ENCODE data around the gene PRKCE. TPM values are rescaled to one million over a fixed set of nuclear protein-coding genes. Genes with fewer than 3 reads are reported as not detected.

Gene PRKCE
- total and polyA plus RNA-seq, 2 donors (not counting 1 experiment from before 2014, with no cell fraction given) = 14.1 to 19.0 TPM

GRCh38 chr2:45670646-45671045, 19.2 kb downstream of the PRKCE start:
- Histone ChIP-seq H3K9me3 (ENCODE audit: control insufficient read depth, insufficient read depth, low read depth, low read length) (no peaks in the 10 kb centered on the region), H3K4me2 (ENCODE audit: extremely low read depth, insufficient read depth, low read length) (no peak overlapping the region), H3K9ac (ENCODE audit: insufficient read depth, low read length) (no peak overlapping the region), H3K27me3 (ENCODE audit: control insufficient read depth, insufficient read depth, low read length) (no peaks in the 10 kb centered on the region), H2AFZ (ENCODE audit: low read length) (no peak overlapping the region), H3K4me3 (replicated peaks in 1 of 4; ENCODE audit: control extremely low read depth in 1 of 4, insufficient read depth in 1 of 4, low read depth in 3 of 4, low read length in 4 of 4) (no peak overlapping the region), H3K4me1 (ENCODE audit: control insufficient read depth, extremely low read depth, insufficient read depth, low read length) (peaks cover 4% of the 10 kb centered on the region), H4K20me1 (ENCODE audit: control insufficient read depth, extremely low read depth, insufficient read depth, low read length) (peaks cover 1% of the 10 kb centered on the region), H3K27ac (ENCODE audit: insufficient read depth, low read length) (no peak overlapping the region), H3K36me3 (ENCODE audit: control insufficient read depth, insufficient read depth, low read length) (no peaks in the 10 kb centered on the region), H3K79me2 (ENCODE audit: control insufficient read depth, insufficient read depth, low read length) (no peaks in the 10 kb centered on the region)
- DNase-seq (ENCODE audit: low read depth in 2 of 2) = no peak
- no peak for TF ChIP-seq CTCF (conservative IDR thresholded peaks at IDR 0.05 in 1 of 2, IDR thresholded peaks at IDR 0.05 in 1 of 2; ENCODE audit: low read depth in 1 of 2, low read length in 2 of 2)
- no peak for TF ChIP-seq EZH2 (IDR thresholded peaks at IDR 0.05; ENCODE audit: low read length, missing control alignments)

GRCh38 chr2:45672138-45672537, 20.7 kb downstream of the PRKCE start:
- peaks cover 3% of the 10 kb centered on the region for H3K79me2 ChIP-seq (ENCODE audit: control insufficient read depth, insufficient read depth, low read length)
- no peak overlapping the region for H3K4me3 ChIP-seq (replicated peaks in 1 of 4; ENCODE audit: control extremely low read depth in 1 of 4, insufficient read depth in 1 of 4, low read depth in 3 of 4, low read length in 4 of 4)
- peaks cover 1% of the 10 kb centered on the region for H4K20me1 ChIP-seq (ENCODE audit: control insufficient read depth, extremely low read depth, insufficient read depth, low read length)
- TF ChIP-seq CTCF (conservative IDR thresholded peaks at IDR 0.05 in 1 of 2, IDR thresholded peaks at IDR 0.05 in 1 of 2; ENCODE audit: low read depth in 1 of 2, low read length in 2 of 2) (no peak), EZH2 (IDR thresholded peaks at IDR 0.05; ENCODE audit: low read length, missing control alignments) (no peak)
- no peak overlapping the region for H3K9ac ChIP-seq (ENCODE audit: insufficient read depth, low read length)
- no peak for DNase-seq (ENCODE audit: low read depth in 2 of 2)
- H3K27me3 ChIP-seq (ENCODE audit: control insufficient read depth, insufficient read depth, low read length) = no peaks in the 10 kb centered on the region
- H2AFZ ChIP-seq (ENCODE audit: low read length) = no peak overlapping the region
- no peaks in the 10 kb centered on the region for H3K9me3 ChIP-seq (ENCODE audit: control insufficient read depth, insufficient read depth, low read depth, low read length)
- H3K36me3 ChIP-seq (ENCODE audit: control insufficient read depth, insufficient read depth, low read length) = no peaks in the 10 kb centered on the region
- H3K4me2 ChIP-seq (ENCODE audit: extremely low read depth, insufficient read depth, low read length) = no peak overlapping the region
- no peak overlapping the region for H3K27ac ChIP-seq (ENCODE audit: insufficient read depth, low read length)
- H3K4me1 ChIP-seq (ENCODE audit: control insufficient read depth, extremely low read depth, insufficient read depth, low read length) = peaks cover 7% of the 10 kb centered on the region

GRCh38 chr2:45674035-45674816, 22.8 kb downstream of the PRKCE start:
- Histone ChIP-seq H3K27me3 (ENCODE audit: control insufficient read depth, insufficient read depth, low read length) (no peaks in the 10 kb centered on the region), H3K4me2 (ENCODE audit: extremely low read depth, insufficient read depth, low read length) (no peak overlapping the region), H3K4me3 (replicated peaks in 1 of 4; ENCODE audit: control extremely low read depth in 1 of 4, insufficient read depth in 1 of 4, low read depth in 3 of 4, low read length in 4 of 4) (no peak overlapping the region), H3K79me2 (ENCODE audit: control insufficient read depth, insufficient read depth, low read length) (peaks cover 3% of the 10 kb centered on the region), H2AFZ (ENCODE audit: low read length) (no peak overlapping the region), H3K27ac (ENCODE audit: insufficient read depth, low read length) (no peak overlapping the region), H4K20me1 (ENCODE audit: control insufficient read depth, extremely low read depth, insufficient read depth, low read length) (peaks cover 1% of the 10 kb centered on the region), H3K36me3 (ENCODE audit: control insufficient read depth, insufficient read depth, low read length) (no peaks in the 10 kb centered on the region), H3K9me3 (ENCODE audit: control insufficient read depth, insufficient read depth, low read depth, low read length) (no peaks in the 10 kb centered on the region), H3K9ac (ENCODE audit: insufficient read depth, low read length) (no peak overlapping the region), H3K4me1 (ENCODE audit: control insufficient read depth, extremely low read depth, insufficient read depth, low read length) (peaks cover 7% of the 10 kb centered on the region)
- TF ChIP-seq CTCF (conservative IDR thresholded peaks at IDR 0.05 in 1 of 2, IDR thresholded peaks at IDR 0.05 in 1 of 2; ENCODE audit: low read depth in 1 of 2, low read length in 2 of 2) = no peak
- DNase-seq (ENCODE audit: low read depth in 2 of 2) = peak in 1 of 2 donors; percentile 35

Data from fibroblast of lung (primary cell).